Right lobe of liver (tissue), 6 donors: ENCODE results near the gene KIF19. TPM values are rescaled to one million over a fixed set of nuclear protein-coding genes. Genes with fewer than 3 reads are reported as not detected.

Source experiments
- ATAC-seq, 4 donors: fragments of 200-7000 bp; cut with Tn5 transposase; one replicate each; pipeline ENCODE4 v1.9.1; 2020; ENCODE audit warnings: mild to moderate bottlenecking in 4 of 4, moderate library complexity in 4 of 4
- DNase-seq, 3 donors: peaks; one replicate each; pipeline ENCODE4 v3.0.0-alpha.2; 2020
- H3K27ac ChIP-seq, 3 donors: fragments of 200-600 bp; one replicate each; pipeline ENCODE4 v1.8.0; 2022
- H3K27me3 ChIP-seq, 2 donors: fragments of 200-600 bp; one replicate each; pipeline ENCODE4 v1.8.0; 2022
- H3K36me3 ChIP-seq, 4 donors: fragments of 200-600 bp; sonication (generic) in 1 of 4; one replicate each; pipeline versions ENCODE4 v1.5.1 to v1.8.0; 2017 to 2022; ENCODE audit warnings: control low read depth in 1 of 4
- H3K4me1 ChIP-seq, 4 donors: fragments of 200-600 bp; sonication (generic) in 1 of 4; one replicate each; pipeline versions ENCODE4 v1.5.1 to v1.8.0; 2017 to 2022; ENCODE audit warnings: control low read depth in 1 of 4
- H3K4me3 ChIP-seq, 3 donors: fragments of 200-600 bp; one replicate each; pipeline ENCODE4 v1.8.0; 2022
- H3K9me3 ChIP-seq, 4 donors: fragments of 200-600 bp; sonication (generic) in 1 of 4; one replicate each; pipeline versions ENCODE4 v1.5.1 to v1.8.0; 2017 to 2022; ENCODE audit warnings: control low read depth in 1 of 4
- CTCF ChIP-seq, 4 donors: fragments of 200-600 bp in 3 of 4; fragments of 450-650 bp in 1 of 4; IDR thresholded peaks; one replicate each; pipeline versions ENCODE4 v1.5.1 to v1.8.0; 2016 to 2022; ENCODE audit warnings: antibody characterized with exemption in 4 of 4, mild to moderate bottlenecking in 2 of 4
- POLR2A ChIP-seq: fragments of 450-650 bp; IDR thresholded peaks from one replicate; pipeline ENCODE4 v1.6.1; 2017; ENCODE audit warnings: antibody characterized with exemption, mild to moderate bottlenecking
- WGBS: methylation state at CpG from one replicate; pipeline ENCODE4 v1.1.6; 2018; ENCODE audit warnings: low coverage, low lambda C conversion rate; ENCODE audit not compliant: insufficient coverage; ENCODE audit errors: missing lambda C conversion rate; 5-methylcytosine and 5-hydroxymethylcytosine counted together
- intact Hi-C, 2 donors: fragments of 100-400 bp; cut with DNase I; formaldehyde crosslinking; loops; one replicate each; pipeline versions ENCODE4 v1.11.2 to v1.14.1; 2022
- total RNA-seq, 6 experiments: library from RNA; depleted of rRNA in 2 of 6; stranded (reverse); fragments of >200 nt in 2 of 6; fragmentation: NEBNext Ultra II Directional in 3 of 6; extraction: Animal tissue kit (Norgen Biotek cat#: 25700) in 3 of 6; gene quantifications; one replicate each; pipeline versions ENCODE4 v1.1.0 to v1.2.4, GENCODE V29; 2016 to 2023
- donor health status: DM: no; HTN: yes; CAD: no.
- donor health status: DM: no; HTN: no; CAD: no.
- donor health status: DM: no; HTN: no; CAD: no.
- donor health status: DM: no; HTN: yes; CAD: no.
- donor health status: DM: no; HTN: yes; CAD: no.

Gene KIF19
- total RNA-seq, 6 experiments from 2014 or later, result 0.31 to 1.1 (median 0.64) TPM

GRCh38 chr17:74360899-74361229, 34.8 kb downstream of the KIF19 start:
- no peak for ATAC-seq
- intact Hi-C loops, result loop anchor here in 1 of 2 donors (10.0 kb wide), 1 partner anchor 56 kb away; no protein-coding TSS in a partner anchor
- WGBS, result 70% methylated on average over 3 of the region's 7 CpGs

GRCh38 chr17:74361230-74362068, 35.4 kb downstream of the KIF19 start, which contains the start of gene BTBD17:
TSS of gene BTBD17 (minus strand) at chr17:74361868. CDS start at chr17:74361819, 49 bp downstream.
- Histone ChIP-seq H3K27ac (no peak within 1 kb of the TSS), H3K9me3 (no peaks in the 10 kb centered on the region), H3K4me3 (no peak within 1 kb of the TSS), H3K36me3 (no peaks in the 10 kb centered on the region), H3K27me3 (peaks cover 0 to 8% of the 10 kb centered on the region in 2 donors), H3K4me1 (no peaks in the 10 kb centered on the region)
- intact Hi-C loops, result loop anchor here in 1 of 2 donors (10.0 kb wide), 1 partner anchor 57 kb away; no protein-coding TSS in a partner anchor
- DNase-seq (peak; percentile 62 to 69 (median 65)), ATAC-seq (peak; percentile 71 to 79 (median 76))
- 26% methylated on average over 4 of the region's 28 CpGs for WGBS
- TF ChIP-seq CTCF (IDR thresholded peaks at IDR 0.05) (peak; percentile 56 to 65 (median 64)), POLR2A (no peak)

More at GRCh38 chr17:74360899-74361229, 34.8 kb downstream of the KIF19 start:
- Histone ChIP-seq H3K4me1 (no peaks in the 10 kb centered on the region), H3K27me3 (peaks cover 0 to 8% of the 10 kb centered on the region in 2 donors), H3K9me3 (no peaks in the 10 kb centered on the region), H3K36me3 (no peaks in the 10 kb centered on the region), H3K4me3 (no peak overlapping the region), H3K27ac (no peak overlapping the region)
- no peak for DNase-seq
- TF ChIP-seq CTCF (IDR thresholded peaks at IDR 0.05) (no peak), POLR2A (no peak)

GRCh38 chr17:74362069-74362405, 36.0 kb downstream of the KIF19 start:
- Histone ChIP-seq H3K4me1 (no peaks in the 10 kb centered on the region), H3K27ac (no peak overlapping the region), H3K9me3 (no peaks in the 10 kb centered on the region), H3K4me3 (no peak overlapping the region), H3K27me3 (peaks cover 0 to 8% of the 10 kb centered on the region in 2 donors), H3K36me3 (no peaks in the 10 kb centered on the region)
- no peak for DNase-seq
- intact Hi-C loops, result loop anchor here in 1 of 2 donors (10.0 kb wide), 1 partner anchor 57 kb away; no protein-coding TSS in a partner anchor
- no peak for TF ChIP-seq CTCF (IDR thresholded peaks at IDR 0.05)
- TF ChIP-seq POLR2A, result no peak
- WGBS, result 7% methylated on average over 3 of the region's 9 CpGs
- no peak for ATAC-seq

- peak in 1 of 3 donors; percentile 38 for DNase-seq
- WGBS, result 82% methylated on average over 4 of the region's 14 CpGs
Measured at GRCh38 chr17:74362810-74363498, 36.9 kb downstream of the KIF19 start.

More at GRCh38 chr17:74362810-74363498, 36.9 kb downstream of the KIF19 start:
- H3K36me3 ChIP-seq, result no peaks in the 10 kb centered on the region
- no peak overlapping the region for H3K4me3 ChIP-seq
- intact Hi-C loops, result loop anchor here in 1 of 2 donors (10.0 kb wide), 1 partner anchor 58 kb away; no protein-coding TSS in a partner anchor
- TF ChIP-seq CTCF (IDR thresholded peaks at IDR 0.05) (no peak), POLR2A (no peak)
- no peaks in the 10 kb centered on the region for H3K9me3 ChIP-seq
- H3K4me1 ChIP-seq, result no peaks in the 10 kb centered on the region
- no peak for ATAC-seq
- no peak overlapping the region for H3K27ac ChIP-seq
- H3K27me3 ChIP-seq, result no peaks in the 10 kb centered on the region
